Measurements from ENCODE around the gene NKTR.

NKTR gene

DNA sequence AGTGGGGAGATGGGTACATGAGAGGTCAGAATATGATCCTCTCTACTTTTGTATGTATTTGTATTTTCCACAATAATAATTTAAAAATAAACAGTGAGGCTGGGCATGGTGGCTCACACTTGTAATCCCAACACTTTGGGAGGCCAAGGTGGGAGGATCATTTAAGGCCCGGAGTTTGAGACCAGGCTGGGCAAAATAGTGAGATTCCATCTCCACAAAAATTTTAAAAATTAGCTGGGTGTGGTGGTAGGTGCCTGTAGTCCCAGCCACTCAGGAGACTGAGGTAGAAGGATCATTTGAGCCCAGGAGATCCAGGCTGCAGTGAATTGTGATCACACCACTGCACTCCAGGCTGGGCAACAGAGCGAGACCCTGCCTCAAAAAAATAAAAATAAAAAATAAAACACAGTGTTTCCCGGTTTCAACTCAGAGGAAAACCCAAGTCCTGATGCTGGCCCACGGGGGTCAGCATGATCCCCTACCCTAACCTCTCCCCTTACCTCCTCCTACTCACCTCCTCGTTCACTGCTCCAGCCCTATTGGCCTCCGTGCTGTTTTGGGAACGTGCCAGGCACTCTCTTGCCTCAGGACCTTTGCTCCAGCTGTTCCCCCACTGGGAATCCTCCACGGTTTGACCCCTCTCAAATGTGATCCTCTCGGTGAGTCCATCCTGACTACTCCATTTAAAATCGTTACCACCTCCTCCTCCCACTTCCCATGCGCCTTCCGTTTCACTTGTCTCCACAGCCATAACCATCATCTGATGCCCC lies 82.0 kb downstream of the NKTR start:
- DNase-seq (ENCODE audit: low read depth), result no peak

GRCh38 chr3:42683875-42684598 lies 83.6 kb downstream of the NKTR start:
- DNase-seq (ENCODE audit: low read depth), result peak; percentile 87

DNA sequence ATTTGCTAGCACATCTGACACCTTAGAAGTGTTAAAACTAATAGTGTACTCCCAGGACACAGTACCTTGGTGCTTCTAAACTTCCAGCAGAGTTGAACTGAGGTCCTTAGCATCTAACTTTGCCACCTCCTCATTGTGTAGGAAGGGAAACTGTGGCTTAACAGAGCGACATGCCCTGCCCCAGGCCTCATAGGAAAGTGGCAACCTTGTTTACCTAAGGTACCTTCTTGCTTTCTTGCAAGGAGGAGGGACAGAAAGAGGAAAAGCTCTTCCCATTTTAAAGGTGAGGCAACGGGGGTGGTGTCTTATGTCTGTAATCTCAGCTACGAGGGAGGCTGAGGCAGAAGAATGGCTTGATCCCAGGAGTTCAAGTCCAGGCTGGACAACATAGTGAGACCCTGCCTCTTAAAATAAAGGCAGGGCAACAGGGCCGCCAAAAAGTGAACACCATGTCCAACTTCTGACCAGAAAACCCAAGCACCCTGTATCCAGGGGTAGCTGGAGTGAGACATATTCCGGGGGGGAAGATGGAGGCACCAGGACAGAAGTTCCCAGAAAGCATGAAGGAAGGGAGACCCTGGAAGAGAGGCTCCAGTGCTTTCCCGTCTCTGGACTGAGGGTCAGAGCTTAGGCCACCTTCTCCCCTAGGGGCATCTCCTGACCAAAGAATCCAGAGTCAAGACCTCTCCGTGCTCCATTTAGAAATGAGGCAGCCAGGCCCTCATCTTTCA lies 84.3 kb downstream of the NKTR start:
- DNase-seq (ENCODE audit: low read depth), result no peak

DNA sequence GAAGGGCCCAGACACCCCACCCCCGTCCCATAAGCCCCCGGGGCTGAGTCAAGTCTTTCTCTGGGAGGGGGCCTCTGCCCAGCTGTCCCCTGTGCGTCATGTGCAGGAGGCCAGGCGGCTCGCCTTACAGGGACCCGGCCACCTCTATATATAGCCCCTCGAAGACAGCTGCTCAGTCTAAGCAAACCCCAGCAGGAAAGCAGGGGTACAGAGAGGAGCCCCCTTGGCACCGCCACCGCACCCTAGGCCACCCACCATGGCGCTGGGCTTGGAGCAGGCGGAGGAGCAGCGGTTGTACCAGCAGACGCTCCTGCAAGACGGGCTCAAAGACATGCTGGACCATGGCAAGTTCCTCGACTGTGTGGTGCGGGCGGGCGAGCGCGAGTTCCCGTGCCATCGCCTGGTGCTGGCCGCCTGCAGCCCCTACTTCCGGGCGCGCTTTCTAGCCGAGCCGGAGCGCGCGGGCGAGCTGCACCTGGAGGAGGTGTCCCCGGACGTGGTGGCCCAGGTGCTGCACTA lies 84.9 kb downstream of the NKTR start, which contains the start of gene KLHL40:
KLHL40 (plus strand) TSS at position 175 of the 519 bp plus-strand sequence; CDS start at position 257, 82 bp downstream.
- no peak for DNase-seq (ENCODE audit: low read depth)

DNA sequence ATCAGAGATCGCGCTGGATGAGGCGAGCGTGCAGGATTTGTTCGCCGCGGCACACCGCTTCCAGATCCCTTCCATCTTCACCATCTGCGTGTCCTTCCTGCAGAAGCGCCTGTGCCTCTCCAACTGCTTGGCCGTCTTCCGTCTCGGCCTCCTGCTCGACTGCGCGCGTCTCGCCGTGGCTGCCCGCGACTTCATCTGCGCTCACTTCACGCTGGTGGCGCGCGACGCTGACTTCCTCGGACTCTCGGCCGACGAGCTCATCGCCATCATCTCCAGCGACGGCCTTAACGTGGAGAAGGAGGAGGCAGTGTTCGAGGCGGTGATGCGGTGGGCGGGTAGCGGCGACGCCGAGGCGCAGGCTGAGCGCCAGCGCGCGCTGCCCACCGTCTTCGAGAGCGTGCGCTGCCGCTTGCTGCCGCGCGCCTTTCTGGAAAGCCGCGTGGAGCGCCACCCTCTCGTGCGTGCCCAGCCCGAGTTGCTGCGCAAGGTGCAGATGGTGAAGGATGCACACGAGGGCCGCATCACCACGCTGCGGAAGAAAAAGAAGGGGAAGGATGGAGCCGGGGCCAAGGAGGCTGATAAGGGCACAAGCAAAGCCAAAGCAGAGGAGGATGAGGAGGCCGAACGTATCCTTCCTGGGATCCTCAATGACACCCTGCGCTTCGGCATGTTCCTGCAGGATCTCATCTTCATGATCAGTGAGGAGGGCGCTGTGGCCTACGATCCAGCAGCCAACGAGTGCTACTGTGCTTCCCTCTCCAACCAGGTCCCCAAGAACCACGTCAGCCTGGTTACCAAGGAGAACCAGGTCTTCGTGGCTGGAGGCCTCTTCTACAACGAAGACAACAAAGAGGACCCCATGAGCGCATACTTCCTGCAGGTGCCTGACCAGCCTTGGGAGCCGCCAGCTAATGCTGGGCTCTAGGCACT lies 85.7 kb downstream of the NKTR start:
- DNase-seq (ENCODE audit: low read depth), result no peak

- no peak for DNase-seq (ENCODE audit: low read depth)
Measured at GRCh38 chr3:42686832-42687650, 86.6 kb downstream of the NKTR start.

GRCh38 chr3:42688016-42688415 lies 87.5 kb downstream of the NKTR start:
- no peak for DNase-seq (ENCODE audit: low read depth)

DNA sequence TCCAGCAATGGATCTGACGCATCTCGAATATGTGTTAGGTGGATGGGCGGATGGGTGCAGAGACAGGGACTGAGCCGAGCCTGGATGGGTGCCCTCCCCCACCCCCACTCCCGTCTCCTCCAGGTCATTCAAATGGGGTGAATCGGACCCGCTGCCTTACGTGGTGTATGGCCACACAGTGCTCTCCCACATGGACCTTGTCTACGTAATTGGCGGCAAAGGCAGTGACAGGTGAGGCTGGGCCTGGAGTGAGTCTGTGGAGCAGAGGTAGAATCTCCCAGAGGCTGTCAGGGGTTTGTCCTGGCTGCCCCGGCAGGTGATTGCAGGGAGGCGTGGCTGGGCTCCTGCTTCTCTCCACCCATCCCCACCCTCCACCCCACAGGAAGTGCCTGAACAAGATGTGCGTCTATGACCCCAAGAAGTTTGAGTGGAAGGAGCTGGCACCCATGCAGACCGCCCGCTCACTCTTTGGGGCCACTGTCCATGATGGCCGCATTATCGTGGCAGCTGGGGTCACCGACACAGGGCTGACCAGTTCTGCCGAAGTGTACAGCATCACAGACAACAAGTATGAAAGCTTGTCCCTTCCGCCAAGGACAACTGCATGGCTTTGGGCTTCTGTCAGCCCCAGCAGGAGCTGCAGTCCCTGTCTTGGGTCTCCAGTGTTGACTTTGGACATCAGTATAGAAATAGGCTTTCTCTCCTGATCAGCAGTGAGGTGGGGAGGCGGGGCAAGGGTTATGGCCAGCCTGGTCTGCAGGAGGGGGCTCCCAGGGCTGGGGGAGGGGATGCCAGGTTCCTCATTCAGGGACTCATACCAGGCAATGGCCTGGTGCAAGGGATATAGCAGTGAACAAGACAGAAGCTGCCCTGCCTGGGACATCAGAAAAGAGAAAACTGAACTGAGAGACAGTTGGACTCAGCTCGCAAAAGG lies 88.3 kb downstream of the NKTR start:
- DNase-seq (ENCODE audit: low read depth), result no peak

DNA sequence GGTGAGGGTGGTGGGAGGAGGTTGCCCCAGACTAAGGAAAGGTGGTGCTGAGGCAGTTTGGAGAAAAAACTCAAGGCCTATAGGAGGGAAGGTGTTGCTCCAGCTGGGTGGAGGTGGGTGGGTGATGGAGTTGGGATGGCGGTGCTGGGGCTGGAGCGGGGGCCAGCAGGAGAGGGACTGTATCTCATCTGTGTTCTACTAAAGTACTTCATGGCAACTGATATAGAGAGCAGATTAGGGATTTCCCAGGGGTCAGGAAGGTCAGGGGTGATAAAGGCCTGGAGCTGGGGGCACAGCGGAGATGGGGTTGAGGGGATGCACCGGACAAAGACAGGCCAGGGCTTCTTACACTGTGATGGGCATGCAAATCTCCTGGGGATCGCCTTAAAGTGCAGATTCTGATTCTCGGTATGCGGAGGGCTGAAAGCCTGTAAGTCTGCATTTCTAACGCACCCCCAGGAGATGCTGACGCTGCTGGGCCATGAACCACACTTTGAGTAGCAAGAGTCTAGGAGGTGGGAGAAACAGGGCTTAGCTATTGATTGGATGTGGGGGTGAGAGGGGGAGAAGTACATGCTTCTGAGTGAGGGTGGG lies 89.0 kb downstream of the NKTR start:
- no peak for DNase-seq (ENCODE audit: low read depth)

DNA sequence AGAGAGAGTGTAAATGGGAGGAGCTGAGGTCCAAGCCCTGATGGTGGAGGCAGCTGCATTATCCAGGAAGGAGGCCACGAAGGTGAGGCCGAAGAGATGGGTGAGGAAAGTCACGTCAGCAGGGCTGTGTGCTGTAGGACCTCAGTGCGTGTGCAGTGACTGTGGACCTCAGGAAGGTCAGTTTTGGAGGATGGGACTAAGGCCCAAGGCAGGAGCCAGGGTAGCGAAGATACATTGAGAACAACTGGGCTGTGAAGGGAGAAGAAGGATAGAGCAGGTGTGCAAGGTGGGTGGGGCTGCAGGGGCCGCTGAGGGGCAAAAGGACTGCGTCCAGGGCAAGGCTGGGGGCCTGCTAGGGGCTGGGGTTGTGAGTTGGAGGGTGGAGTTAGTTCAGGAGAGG lies 89.7 kb downstream of the NKTR start:
- DNase-seq (ENCODE audit: low read depth), result no peak

- no peak for DNase-seq (ENCODE audit: low read depth)
Measured at GRCh38 chr3:42690766-42691680, 90.5 kb downstream of the NKTR start.

- DNase-seq (ENCODE audit: low read depth), result no peak
Measured at GRCh38 chr3:42691816-42692666, 91.6 kb downstream of the NKTR start.

- DNase-seq (ENCODE audit: low read depth), result no peak
Measured at GRCh38 chr3:42692667-42693529, 92.4 kb downstream of the NKTR start.

DNA sequence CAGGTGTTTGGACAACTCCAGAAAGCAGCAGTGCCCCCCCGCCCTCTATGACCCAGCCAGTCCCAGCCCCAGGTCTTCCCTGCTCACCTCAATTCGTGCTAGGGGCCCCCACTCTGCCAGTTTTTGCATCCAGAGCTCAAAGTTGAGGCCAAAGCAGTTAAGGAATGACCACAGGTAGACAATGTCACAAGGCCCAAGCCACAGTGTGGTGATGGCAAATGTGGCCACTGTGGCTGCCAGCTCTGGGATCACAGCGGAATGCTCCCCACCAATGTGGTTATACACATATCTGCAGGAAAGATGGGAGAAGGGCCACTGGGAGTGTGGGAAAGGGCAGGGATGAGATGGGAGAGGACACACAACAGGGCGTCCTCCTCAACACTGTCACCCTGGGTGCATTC lies 93.0 kb downstream of the NKTR start:
- DNase-seq (ENCODE audit: low read depth), result no peak

DNA sequence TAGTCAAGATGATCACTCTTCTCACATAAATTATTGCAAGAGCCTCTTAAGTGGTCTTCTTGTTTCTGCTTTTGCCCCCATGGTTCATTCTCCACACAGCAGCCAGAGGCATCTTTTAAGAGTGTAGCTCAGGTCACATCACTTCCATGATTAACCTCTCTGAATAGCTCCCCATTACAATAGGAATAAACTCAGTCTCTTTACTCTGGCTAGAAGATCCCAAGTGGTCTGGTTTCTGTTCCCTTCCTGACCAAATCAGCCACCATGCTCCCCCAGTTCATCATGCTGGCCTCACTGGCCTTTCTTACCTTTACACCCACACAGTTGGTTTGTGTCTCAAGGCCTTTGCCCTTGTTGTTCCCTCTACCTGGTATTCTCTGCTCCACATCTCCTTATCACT lies 93.9 kb downstream of the NKTR start:
- no peak for DNase-seq (ENCODE audit: low read depth)

Measured in HS-27A (cell line).